Pons (tissue), 1 donor: ENCODE data around the gene PTDSS2.
"Not testable (repeated sequence)": the region's sequence is repeated elsewhere in the genome, so short reads cannot be mapped to it uniquely, and the experiment has no call there.

Source experiments
- DNase-seq: peaks from one replicate; pipeline ENCODE4 v3.0.0-alpha.2; 2016; ENCODE audit warnings: low spot score

The PTDSS2 gene

DNA sequence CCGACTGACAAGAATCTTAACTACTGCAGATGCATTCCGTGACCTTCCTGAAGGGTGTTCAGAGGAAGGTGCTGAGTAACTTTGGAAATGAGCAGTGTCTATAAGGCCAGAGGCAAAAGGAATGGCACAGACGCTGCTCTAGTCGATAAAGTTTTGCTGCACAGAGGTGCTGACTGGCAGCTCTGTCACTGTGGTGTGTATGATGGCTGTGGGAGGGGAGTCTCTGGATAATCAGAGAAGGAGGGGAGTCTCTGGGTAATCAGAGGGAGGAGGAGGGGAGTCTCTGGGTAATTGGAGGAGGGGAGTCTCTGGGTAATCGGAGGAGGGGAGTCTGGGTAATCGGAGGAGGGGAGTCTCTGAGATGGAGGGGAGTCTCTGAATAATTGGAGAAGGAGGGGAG lies 18.4 kb downstream of the PTDSS2 start:
- DNase-seq: no peak

DNA sequence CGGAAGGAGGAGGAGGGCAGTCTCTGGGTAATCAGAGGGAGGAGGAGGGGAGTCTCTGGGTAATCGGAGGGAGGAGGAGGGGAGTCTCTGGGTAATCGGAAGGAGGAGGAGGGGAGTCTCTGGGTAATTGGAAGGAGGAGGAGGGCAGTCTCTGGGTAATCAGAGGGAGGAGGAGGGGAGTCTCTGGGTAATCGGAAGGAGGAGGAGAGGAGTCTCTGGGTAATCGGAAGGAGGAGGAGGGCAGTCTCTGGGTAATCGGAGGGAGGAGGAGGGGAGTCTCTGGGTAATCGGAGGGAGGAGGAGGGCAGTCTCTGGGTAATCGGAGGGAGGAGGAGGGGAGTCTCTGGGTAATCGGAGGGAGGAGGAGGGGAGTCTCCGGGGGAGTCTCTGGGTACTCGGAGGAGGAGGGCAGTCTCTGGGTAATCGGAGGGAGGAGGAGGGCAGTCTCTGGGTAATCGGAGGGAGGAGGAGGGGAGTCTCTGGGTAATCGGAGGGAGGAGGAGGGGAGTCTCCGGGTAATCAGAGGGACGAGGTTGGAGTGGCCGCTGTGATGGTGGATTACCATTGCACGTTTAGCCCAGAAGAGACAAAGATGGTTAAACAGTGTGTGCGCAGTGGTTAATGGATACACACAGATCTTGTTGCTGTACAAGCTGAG lies 19.1 kb downstream of the PTDSS2 start:
- not testable (repeated sequence) for DNase-seq

DNA sequence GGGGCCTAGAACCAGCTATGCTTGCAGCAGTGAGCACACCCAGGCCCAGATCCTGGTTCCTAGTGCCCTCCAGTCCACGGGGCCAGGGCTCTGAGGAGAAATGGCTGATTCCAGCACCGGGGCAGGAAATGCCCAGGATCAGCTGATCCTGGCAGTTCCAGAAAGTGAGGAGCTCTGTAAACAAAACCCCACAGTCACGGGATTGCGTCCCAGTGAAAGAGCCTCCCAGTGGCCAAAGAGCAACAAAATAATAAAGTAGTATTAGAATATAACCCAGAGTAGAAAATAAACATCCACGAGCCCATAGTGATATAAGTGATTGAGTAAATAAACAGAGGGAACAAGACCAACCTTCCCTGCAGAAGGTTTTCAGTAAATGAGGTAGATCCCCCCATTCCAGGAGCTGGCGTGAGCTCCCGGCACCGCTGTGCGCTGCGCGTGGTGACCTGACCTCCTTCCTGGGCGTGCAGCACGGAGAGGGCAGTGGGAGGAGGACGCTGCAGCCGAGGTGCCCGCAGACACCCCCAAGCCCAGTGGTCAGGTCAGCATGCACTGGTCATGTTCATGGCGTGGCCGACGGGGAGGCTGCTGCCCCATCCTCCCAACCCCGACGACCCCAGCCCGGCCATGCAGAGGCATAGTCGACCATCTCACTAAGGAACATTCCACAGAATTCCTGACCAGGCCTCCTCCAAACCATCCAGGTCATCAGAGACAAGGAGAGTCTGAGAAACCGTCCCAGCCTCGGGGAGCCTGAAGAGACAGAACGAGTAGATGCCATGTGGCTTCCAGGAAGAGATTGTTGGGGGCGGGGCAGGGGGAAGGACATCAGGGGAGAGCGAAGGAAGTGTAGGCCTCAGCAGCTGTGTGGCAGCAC lies 19.8 kb downstream of the PTDSS2 start:
- DNase-seq: peak; percentile 92

DNA sequence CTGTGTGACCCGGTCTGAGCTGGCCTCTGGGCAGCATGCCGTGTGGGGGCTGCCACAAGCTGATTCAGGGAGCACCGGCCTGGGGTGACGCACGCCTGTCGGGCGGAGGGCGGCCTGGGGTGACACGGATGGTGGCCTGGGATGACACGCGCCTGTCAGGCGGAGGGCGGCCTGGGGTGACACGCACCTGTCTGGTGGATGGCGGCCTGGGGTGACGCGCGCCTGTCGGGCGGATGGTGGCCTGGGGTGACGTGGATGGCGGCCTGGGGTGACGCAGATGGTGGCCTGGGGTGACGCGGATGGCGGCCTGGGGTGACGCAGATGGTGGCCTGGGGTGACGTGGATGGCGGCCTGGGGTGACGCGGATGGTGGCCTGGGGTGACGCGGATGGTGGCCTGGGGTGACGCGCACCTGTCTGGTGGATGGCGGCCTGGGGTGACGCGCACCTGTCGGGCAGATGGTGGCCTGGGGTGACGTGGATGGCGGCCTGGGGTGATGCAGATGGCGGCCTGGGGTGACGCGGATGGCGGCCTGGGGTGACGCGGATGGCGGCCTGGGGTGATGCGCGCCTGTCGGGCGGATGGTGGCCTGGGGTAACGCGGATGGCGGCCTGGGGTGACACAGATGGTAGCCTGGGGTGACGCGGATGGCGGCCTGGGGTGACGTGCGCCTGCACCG lies 21.5 kb downstream of the PTDSS2 start:
- DNase-seq: no peak

DNA sequence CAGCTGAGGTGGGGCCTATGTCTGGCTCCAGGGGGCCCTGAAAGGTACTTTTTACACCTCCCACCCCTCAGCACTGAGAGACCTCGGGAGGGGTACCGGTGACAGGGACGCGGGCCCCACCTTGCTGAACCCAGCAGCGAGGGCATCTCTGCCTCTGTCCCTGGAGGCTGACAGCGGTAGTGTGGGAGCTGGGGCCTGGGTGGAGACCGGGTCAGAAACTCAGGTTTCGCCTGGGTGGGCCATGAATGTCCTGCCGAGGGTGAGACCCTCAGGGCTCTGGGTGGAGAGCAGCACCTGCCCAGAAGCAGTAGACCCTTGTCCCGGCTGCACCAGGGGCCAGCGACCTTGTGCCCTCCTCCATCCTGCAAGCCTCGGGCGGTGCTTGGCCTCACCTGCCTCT lies 22.2 kb downstream of the PTDSS2 start:
- no peak for DNase-seq

DNA sequence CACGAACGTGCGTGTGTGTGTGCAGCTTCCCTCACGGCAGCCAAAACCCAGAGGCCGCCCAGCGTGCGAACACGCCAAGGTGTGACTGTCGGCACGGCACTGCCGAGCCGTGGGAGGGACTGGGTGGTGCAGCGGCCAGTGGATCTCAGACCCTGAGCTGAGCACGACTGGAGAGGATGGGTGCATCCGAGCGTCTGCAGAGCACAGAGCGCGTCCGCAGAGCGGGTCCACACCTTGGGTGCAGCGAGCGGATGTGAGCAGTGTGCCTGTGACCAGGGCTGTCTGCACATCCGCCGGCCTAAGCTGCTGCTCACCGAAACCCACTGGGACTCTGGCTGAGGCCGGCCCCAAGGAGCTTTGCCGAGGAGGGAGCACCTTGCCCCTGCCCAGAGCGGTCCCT lies 22.7 kb downstream of the PTDSS2 start:
- no peak for DNase-seq

DNA sequence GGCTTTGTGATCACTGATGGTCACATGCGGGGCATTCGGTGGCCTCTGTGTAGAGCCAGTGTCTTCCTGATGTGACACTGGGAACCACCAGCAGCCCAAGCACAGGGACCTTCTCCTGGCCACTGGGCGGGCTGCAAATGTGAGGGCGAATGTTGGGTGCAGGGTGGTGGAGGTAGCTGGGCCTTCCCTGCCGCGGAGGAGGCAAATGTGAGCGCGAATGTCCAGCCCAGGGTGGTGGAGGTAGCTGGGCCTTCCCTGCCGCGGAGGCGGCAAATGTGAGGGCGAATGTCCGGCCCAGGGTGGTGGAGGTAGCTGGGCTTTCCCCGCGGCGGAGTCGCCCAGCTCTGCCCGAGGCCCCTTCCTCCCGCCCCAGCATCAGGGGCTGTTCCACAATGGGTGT lies 23.3 kb downstream of the PTDSS2 start:
- no peak for DNase-seq

DNA sequence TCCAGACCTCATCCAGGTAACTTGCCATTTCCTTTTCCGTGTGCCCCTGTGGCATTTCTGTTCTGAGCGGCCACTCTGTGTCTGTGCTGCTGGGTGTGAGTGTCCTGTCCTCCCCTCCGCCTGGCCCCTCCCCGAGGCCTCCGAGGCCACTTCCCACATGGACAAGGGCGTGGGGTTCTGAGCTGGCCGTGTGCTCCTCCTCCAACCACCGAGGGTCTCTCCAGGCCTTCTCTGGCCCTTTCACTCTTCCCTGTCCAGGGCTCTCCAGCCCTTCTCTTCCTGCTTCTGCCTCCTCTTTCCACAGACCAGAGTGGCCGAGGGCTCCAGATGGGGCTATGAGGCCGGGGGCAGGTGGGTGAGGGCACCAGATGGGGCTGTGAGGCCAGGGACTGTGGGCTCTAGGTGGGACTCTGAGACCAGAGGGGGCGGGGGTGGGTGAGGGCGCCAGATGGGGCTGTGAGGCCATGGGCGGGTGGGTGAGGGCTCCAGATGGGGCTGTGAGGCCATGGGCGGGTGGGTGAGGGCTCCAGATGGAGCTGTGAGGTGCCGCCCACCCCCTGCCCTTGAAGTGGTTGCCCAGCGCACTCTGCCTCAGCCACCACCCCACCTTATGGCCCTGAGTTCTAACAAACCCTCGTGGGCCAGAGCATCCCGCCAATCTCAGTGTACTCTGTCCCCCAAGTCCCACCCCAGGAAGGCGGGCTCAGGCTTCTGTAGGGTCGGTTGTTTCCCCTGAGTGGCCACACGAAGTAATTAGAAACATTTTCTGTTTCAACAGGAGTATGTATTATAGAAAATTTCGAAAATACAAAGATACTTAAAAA lies 24.1 kb downstream of the PTDSS2 start:
- DNase-seq: no peak

DNA sequence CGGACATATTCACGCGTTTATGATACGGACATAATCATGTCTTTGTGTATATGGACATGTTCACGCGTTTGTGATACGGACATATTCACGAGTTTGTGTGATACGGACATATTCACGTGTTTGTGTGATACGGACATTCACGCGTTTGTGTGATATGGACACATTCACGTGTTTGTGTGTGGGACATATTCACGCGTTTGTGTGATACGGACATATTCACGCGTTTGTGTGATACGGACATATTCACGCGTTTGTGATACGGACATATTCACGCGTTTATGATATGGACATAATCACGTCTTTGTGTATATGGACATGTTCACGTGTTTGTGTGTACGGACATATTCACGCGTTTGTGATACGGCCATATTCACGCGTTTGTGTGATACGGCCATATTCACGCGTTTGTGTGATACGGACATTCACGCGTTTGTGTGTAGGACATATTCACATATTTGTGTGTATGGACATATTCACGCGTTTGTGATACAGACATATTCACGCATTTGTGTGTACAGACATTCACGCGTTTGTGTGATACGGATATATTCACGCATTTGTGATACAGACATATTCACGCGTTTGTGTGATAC lies 24.9 kb downstream of the PTDSS2 start:
- DNase-seq: no peak

DNA sequence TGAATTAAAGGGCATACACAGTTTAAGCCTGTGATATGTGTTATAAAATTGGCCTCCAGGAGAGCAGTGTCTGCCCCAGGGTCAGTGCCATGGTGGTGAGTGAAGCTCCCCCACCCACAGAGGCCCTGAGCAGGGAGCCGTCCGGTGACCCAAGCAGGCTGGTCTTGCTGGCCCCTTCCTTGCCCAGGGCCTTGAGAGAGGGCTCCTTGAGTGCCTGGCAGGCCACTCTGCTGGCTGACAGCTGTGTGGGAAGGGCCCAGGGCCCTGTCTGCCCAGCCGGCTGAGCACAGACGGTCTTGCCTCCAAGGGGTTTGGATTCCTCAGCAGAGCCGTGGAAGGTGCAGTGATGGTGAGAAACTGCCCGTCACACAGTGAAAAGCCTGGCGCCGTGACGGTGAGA lies 25.9 kb downstream of the PTDSS2 start:
- DNase-seq: no peak

DNA sequence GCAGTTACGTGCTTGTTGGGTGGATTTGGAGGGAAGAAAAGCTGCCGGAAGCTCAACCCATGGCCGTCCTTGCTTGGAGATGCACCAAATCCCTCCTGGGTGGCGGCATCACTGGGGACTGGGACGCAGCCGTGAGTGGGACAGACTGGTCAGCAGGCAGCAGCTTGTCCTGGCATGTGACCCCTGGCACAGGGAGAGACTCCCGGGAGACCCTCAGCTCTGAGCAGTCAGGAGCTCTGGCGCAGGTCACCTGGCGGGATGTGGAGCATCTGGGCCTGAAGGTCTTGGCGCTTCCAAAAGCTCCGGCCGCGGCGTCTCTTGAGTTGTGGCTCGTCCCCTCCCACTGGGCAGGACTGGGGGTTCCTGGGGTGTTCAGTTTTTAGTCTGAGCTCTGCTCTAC lies 26.3 kb downstream of the PTDSS2 start:
- DNase-seq: no peak

DNA sequence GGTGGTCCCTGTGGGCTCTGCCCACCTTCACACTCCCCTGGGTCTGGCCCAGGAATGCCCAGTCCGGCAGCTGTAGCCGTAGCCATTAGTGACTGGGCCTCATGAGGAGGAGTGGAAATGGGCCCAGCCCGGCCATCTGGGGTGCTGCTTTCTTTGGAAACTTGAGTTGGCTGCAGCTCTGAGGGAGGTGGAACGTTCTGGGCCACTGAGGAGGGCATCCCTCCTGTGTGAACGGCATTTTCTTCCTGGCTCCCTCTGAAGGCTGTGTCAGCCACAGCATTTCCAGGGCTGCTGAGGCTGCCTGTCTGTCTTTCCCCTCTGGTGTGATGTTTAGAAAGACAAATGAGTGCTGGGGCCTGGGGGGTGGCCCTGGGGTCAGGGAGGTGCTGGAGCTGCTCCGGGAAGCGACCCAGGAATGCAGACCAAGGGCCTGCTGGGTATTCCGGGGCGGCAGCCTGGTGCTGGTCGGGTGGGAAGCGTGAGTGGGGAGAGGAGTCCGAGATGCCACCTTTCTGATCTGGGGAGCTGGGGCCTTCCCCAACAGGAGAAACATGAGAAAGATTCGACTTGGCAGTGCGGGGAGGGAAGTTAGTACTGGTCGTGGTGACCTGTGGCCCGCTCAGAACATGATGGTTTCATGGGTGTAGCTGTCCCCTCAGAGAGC lies 27.1 kb downstream of the PTDSS2 start:
- DNase-seq: no peak

DNA sequence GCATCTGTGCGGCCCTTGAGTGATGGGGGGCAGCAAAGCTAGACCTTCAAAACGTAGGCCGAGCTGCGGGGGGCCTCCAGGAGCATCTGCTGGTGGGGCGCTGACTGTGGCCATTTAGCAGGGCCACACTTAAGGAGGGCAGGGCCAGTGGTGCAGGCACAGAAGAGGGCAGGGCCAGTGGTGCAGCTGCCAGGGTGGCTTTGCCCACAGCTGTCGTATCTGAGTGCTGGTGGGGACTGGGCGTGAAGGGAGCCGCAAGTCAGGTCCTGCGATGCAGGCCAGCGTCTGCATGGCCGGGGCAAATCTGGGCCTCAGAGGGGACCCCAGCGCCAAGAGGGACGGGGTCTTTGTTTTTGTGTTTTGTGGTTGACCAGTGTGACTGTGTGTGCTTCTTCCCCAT lies 29.2 kb downstream of the PTDSS2 start:
- no peak for DNase-seq

DNA sequence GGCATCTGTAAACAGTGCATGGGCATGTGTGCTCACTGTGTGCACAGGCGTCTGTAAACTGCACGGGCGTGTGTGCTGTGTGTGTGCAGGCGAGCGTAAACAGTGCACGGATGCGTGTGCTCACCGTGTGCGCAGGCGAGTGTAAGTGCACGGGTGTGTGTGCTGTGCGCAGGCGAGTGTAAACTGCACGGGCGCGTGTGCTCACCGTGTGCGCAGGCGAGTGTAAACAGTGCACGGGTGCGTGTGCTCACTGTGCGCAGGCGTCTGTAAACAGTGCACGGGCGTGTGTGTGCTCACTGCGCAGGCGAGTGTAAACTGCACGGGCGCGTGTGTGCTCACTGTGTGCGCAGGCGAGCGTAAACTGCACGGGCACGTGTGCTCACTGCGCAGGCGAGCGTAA lies 34.5 kb downstream of the PTDSS2 start:
- DNase-seq: no peak

DNA sequence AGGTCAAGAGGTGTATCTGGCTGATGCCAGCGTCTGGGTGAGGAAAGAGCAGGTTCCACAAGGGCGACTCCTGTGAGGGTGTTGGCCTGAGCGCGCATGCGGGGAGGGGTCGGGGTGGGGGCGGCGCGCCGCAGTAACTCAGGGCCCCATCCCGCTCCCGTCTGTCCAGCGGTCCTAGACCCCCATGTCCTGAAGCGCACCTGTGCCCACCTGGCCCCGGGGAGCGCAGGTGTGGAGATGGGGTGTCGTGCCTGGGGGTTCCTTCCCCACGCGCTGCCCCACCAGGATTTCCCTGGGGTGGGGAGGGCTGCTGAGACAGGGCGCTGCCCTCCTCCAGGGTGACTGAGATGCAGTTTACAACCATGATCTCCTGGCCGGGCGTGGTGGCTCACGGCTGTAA lies 36.1 kb downstream of the PTDSS2 start:
- no peak for DNase-seq

DNA sequence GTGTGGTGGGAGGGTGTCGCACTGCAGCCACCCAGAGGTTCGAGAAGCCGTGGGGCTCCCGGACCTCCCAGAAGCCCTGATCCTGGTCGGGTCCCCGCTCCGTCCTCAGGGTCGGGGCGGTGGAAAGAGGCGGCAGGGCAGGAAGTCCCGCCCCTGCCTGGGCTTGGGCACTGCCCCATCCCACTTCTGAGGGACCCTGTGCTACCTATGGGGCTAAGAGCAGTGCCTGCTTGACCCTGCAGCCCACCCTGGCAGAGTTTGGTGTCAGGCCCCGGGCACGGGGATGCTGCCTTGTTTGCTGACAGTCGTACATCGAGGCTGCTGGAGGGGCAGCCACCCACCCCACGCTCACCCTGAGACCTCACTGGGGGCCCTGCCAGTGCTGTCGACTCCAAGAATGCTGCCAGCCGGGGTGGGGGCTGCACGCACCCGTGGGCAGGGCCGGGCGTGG lies 37.5 kb downstream of the PTDSS2 start:
- no peak for DNase-seq

DNA sequence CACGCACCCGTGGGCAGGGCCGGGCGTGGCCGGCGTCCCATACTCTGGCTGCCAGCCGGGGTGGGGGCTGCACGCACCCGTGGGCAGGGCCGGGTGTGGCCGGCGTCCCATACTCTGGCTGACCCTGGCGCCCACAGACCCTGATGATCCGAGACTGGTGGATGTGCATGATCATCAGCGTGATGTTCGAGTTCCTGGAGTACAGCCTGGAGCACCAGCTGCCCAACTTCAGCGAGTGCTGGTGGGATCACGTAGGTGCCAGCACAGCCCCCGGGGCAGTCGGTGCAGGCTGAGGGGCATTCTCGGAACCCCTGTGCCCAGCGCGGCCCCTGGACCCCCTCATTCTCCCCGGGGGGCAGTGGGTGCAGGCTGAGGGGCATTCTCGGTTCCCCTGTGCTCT lies 38.0 kb downstream of the PTDSS2 start:
- DNase-seq: no peak

DNA sequence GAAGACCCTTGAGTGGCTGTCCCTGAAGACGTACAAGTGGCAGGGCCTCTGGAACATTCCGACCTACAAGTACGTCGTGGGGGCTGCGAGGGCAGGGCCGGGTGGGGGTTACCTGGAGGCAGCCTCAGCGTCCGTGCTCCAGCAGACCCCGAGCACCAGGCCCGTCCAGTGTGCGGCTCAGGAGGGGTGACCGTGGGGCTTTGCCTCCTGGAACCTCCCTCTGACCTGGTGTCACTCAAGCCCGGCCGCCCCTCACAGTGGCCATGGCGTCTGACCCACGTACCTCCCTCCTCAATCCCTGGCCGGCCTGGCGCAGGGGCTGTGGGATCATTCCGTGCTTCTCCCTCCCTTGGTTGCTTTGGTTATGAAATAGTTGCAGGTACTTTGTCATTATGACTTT lies 38.5 kb downstream of the PTDSS2 start:
- no peak for DNase-seq

DNA sequence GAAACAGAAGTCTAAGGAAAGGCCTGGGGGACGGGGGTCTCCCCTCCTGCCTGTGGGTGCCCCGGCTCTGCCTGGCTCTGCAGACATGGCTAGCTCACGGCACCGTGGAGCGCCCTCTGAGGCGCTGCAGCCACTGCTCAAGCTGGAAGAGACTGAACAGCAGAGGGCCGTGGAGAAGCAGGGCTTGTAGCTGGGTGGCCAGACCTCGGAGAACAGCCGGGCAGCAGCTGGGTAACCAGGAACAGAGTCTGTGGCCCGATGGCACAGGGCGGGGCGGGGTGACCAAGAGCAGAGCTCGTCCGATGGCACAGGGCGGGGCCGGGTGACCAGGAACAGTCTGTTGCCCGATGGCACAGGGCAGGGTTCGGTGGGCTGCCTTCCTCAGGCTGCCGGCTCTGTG lies 38.9 kb downstream of the PTDSS2 start:
- no peak for DNase-seq

DNA sequence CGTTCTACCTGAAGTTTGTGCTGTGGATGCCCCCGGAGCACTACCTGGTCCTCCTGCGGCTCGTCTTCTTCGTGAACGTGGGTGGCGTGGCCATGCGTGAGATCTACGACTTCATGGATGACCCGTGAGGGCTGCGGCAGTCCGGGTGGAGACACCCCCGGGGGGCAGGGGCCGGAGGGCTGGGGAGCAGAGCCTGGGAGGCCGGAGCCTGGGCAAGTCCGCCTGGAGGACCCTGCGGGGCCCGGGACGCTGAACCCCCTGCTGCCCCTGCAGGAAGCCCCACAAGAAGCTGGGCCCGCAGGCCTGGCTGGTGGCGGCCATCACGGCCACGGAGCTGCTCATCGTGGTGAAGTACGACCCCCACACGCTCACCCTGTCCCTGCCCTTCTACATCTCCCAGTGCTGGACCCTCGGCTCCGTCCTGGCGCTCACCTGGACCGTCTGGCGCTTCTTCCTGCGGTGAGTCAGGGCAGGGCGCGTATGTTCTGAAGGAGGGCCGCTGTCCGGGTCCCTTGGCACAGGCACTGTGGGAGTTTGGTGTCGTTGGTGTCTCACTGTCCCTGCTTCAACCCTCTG lies 39.6 kb downstream of the PTDSS2 start:
- no peak for DNase-seq
